Gastroesophageal sphincter (tissue), 3 donors: ENCODE results near the gene EPB41L4A.

ENCODE experiments used
- CTCF ChIP-seq, 4 experiments: fragments of 200-600 bp in 2 of 4; fragments of 450-650 bp in 2 of 4; sonication (generic) in 1 of 4; IDR thresholded peaks; one replicate each; pipeline ENCODE4 v1.5.1; 2017 to 2019; ENCODE audit warnings: antibody characterized with exemption in 4 of 4, mild to moderate bottlenecking in 2 of 4, moderate library complexity in 2 of 4
- EP300 ChIP-seq: sonication (generic); formaldehyde crosslinking; IDR thresholded peaks from one replicate; pipeline ENCODE4 v1.6.1; 2017; ENCODE audit warnings: antibody characterized with exemption, mild to moderate bottlenecking
- POLR2A ChIP-seq, 2 donors: fragments of 450-650 bp; IDR thresholded peaks; one replicate each; pipeline ENCODE4 v1.6.1; 2017; ENCODE audit warnings: antibody characterized with exemption in 2 of 2, mild to moderate bottlenecking in 2 of 2, moderate library complexity in 1 of 2
- POLR2AphosphoS5 ChIP-seq: sonication (generic); formaldehyde crosslinking; IDR thresholded peaks from one replicate; pipeline ENCODE4 v1.6.1; 2017; ENCODE audit warnings: antibody characterized with exemption

- TF ChIP-seq POLR2A (IDR thresholded peaks at IDR 0.05) (no peak), CTCF (IDR thresholded peaks at IDR 0.05) (no peak), POLR2AphosphoS5 (no peak), EP300 (no peak)
Measured at GRCh38 chr5:112356178-112356956, 62.7 kb downstream of the EPB41L4A start.
